Measurements from ENCODE around the gene KCNH2.
A peak's percentile ranks its signal among the peaks of the same experiment; 100 is the strongest.

KCNH2 gene

DNA sequence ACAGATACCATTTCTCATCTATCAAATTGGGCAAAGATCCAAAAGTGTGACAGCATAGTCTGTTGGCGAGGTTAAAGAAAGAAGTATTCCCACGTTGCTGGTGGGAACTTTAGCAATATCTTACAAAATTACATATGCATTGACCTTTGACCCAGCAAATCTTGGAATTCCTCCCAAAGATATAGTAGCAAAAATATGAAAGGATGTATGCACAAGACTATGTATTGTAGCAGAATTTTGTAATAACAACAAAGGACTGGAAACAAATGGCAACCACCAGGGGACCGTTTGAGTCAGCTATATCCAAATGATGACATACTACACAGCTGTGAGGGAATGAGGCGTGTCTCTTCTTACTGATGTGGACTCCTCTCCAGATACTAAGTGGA, 50.2 kb downstream of the KCNH2 start:
- FAIRE-seq = no peak

- FAIRE-seq = no peak
Observed at GRCh38 chr7:150927157-150927955, 50.8 kb downstream of the KCNH2 start.

DNA sequence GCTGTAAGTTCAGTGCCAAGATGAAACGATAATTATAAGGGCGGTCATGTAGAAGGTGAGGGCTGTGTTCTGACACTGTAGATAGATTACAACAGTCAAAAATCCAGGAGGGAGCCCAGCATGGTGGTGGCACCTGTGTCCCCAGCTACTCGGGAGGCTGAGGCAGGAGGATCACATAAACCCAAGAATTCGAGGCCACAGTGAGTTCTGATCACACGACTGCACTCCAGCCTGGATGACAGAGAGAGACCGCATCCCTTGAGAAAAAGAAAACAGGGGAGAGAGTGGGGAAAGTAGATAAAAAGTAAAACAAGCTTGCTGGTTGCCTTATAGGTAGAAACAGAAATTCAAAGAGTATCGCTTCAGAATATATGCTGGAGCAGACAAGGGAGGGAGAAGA, 52.1 kb downstream of the KCNH2 start:
- no peak for FAIRE-seq

- FAIRE-seq = no peak
Observed at GRCh38 chr7:150924369-150924781, 53.7 kb downstream of the KCNH2 start.

DNA sequence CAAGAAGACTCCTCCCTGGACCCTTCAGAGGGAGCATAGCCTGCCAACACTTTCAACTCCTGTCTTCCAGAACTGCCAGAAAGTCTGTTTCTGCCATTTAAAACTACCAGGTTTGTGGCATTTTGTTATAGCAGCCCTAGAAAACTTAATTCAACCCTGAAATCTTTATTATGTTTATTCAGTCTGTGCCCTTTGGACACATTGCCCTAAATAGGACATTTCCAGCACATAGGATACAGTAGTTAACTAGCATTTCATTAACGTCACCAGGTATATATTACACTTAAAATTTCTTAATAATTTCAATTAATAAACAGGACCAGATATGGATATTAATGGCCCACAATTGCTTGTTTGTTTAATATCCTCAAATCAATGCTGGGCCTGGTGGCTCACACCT, 54.3 kb downstream of the KCNH2 start:
- no peak for FAIRE-seq

- FAIRE-seq = no peak
Observed at GRCh38 chr7:150923196-150923595, 54.9 kb downstream of the KCNH2 start.

- FAIRE-seq = no peak
Observed at GRCh38 chr7:150919160-150919559, 59.0 kb downstream of the KCNH2 start.

- no peak for FAIRE-seq
Observed at GRCh38 chr7:150918378-150918777, 59.7 kb downstream of the KCNH2 start.

- FAIRE-seq = no peak
Observed at GRCh38 chr7:150917969-150918368, 60.2 kb downstream of the KCNH2 start.

DNA sequence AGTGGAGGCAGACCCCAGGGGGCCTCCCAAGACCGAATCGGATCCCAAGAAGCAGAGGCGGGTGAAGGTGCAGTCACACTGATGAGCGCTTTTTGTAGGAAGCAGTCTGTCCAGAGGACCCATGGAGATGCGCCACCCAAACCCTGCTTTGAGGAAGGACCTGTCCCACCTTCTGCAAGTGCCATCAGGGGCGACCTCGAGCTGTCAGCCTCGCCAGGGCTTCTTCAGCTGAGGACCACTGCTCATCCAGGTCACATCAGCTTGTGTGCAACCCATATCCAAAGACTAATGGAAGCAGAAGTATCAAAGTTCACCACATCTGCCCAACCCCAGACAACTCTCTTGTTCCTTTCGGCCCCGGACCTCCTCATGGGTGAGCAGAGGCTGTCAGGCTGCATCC, 61.5 kb downstream of the KCNH2 start:
- no peak for FAIRE-seq

- no peak for FAIRE-seq
Observed at GRCh38 chr7:150914966-150915365, 63.2 kb downstream of the KCNH2 start.

DNA sequence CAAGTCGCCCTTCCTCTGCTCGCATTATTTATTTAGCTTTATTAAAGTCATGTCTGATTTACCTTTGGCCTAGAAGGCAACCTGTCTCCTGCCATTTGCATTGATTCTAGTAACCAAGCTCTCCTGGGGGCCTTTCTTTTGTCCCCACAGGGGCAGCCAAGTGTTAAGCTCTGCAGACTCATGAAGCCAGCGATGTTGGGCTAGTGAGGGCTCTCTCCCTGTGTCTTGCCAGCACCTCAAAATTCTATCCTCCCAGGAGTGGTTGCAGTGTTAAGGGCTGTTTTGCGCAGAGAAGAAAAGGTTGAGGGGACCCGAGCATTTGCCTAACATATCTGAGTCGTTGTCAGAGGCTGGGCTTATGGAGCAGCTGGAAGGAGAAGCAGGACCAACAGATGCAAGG, 63.9 kb downstream of the KCNH2 start:
- no peak for FAIRE-seq

- FAIRE-seq = no peak
Observed at GRCh38 chr7:150912427-150912826, 65.7 kb downstream of the KCNH2 start.

DNA sequence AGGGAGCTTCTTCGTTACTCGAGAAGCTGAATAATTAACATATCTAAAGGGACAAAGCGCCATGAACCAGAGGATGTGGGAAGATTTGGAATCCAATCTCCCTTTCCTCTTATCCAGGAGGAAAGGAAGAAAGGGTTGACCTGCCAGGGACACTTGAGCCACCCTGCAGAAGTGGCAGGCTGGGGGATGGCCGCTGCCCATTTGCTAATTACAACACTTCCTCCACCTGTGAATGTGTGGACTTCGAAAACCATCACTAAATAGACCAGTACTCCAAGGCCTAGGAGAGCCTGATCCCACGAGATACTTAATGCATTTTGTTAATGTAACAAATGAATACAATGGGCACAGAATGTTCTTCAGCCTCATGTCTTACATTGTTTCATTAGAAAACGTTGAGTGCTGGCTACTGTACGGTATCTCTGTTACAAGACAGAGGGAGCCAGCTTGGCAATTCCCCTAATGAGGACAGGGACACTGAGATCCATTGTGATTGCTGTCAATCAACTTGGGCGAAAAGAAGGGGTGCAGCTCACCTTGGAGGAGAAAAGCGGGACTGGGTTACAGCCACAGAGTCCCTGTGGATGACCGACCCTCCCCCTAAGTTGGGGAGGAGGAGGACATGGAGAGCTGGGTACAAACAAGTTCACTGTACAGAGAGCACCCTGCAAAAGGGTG, 66.4 kb downstream of the KCNH2 start:
- FAIRE-seq = no peak

DNA sequence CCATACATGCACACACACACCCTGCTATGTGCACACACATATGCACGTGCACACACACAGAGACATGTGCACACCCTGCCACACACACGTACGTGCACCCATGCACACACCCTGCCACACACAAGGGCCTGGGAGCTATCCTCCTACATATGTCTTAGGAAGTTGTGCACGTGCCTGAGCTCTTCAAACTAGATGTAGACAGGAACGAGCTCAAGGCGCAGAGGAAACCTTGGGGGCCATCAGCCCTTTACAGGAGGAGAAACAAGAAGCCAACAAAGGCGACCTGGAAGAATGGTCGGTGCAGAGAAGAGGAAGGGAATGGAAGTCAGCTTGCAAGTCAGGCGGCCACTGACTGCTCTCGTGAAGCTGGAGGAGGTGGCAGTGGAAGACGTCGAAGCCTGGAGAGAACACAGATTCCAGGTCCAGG, 67.1 kb downstream of the KCNH2 start:
- no peak for FAIRE-seq

GRCh38 chr7:150910305-150910995, 67.7 kb downstream of the KCNH2 start:
- peak; percentile 73 for FAIRE-seq

DNA sequence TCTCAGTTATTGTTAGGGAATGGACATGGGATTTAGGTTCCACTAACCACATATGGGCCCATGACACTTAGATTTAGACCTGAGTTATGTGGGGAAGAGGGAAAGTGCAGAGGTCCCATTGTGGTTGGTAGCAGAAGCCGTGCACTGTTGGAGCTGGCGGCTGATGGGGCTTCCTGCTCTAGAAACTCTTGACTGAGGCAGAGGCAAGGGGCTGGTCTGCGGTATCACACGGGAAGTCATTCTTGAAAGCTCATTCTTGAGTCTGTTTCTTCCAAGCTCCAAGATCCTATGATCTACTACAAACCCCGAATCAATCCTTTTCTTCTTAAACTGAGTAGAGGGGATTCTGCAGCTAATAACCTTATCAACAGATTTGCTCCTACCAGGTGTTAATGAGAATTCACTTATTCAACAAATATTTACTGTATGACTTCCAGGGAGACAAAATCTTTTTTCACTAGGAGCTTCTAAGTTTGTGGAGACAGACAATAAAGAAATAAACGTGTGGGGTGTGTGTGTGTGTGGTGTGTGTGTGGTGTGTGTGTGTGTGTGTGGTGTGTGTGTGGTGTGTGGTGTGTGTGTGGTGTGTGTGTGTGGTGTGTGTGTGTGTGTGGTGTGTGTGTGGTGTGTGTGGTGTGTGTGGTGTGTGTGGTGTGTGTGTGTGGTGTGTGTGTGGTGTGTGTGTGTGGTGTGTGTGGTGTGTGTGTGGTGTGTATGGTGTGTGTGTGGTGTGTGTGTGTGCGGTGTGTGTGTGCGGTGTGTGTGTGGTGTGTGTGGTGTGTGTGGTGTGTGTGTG, 68.7 kb downstream of the KCNH2 start:
- FAIRE-seq = no peak

- no peak for FAIRE-seq
Observed at GRCh38 chr7:150908173-150908572, 69.9 kb downstream of the KCNH2 start.

- no peak for FAIRE-seq
Observed at GRCh38 chr7:150904011-150904909, 73.9 kb downstream of the KCNH2 start.

- FAIRE-seq = no peak
Observed at GRCh38 chr7:150903606-150904005, 74.5 kb downstream of the KCNH2 start.

DNA sequence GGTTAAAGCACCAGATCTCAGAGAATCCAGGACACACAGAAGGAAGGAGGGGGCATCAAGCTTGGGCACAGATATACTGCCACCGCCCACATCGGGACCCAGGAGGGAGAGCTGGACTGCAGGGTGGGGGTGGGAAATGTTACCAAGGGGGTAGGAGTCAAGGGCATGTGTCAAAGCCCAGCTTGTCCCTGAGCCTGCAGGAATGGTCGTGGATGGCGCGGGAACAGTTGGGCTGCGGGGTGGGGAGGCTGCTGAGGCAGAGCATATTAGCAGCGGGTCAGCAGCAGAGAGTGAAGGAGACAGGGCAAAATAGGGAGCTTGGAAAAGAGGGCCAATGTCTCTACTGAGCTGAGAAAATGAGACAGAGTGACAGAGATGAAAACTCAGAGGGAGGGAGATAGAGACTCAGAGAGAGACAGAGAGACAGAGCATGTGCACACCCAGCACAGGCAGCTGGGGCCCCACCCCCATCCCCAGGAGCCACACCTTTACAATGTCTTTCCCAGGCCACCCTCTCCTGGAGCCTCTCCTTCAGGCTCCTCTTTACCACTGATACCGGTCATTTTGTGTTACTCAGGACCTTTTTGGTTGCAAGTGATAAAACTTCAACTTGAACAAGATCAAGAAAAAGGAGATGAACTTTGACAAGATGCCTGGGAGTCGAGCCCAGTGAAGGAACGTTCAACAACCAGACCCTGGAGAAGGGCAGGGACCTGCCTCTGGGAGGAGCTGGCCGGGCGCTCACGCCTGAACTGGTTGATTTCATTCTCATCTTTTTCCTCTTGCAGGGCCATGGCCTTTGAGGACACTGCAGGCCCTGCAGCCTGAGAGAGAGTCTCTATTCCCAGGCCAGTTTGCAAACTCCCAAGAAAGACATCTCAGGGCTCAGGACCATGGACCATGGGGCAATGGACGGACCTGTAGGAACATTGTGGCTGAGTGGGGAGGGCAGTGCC, 75.8 kb downstream of the KCNH2 start:
- no peak for FAIRE-seq

Measured in colon (tissue), 2 donors.